DOHH2 (cell line): Measurements from ENCODE around the gene MEIS2.

Experiments used
- H3F3A ChIP-seq: fragments of 200-600 bp; sonication (generic), shearing (Covaris generic); 2 replicates; pipeline ENCODE4 v1.6.0; 2016; ENCODE audit warnings: antibody characterized with exemption, mild to moderate bottlenecking; ENCODE audit not compliant: control insufficient read depth, insufficient read depth
- H3K27ac ChIP-seq: fragments of 200-600 bp; sonication (generic); 2 replicates; pipeline ENCODE4 v1.5.1; 2014; ENCODE audit warnings: low read depth, mild to moderate bottlenecking, low read length, moderate library complexity
- H3K27me3 ChIP-seq: fragments of 200-600 bp; sonication (generic); 2 replicates; pipeline ENCODE4 v1.6.1; 2014; ENCODE audit warnings: mild to moderate bottlenecking, low read length, mixed read lengths; ENCODE audit not compliant: control insufficient read depth
- H3K36me3 ChIP-seq: fragments of 200-600 bp; sonication (generic); 2 replicates; pipeline ENCODE4 v1.6.1; 2014; ENCODE audit warnings: mild to moderate bottlenecking, low read length, moderate library complexity, mixed read lengths; ENCODE audit not compliant: control insufficient read depth
- H3K4me1 ChIP-seq: fragments of 200-600 bp; sonication (generic); 2 replicates; pipeline ENCODE4 v1.6.1; 2014; ENCODE audit warnings: mild to moderate bottlenecking, low read length, mixed read lengths; ENCODE audit not compliant: control insufficient read depth
- H3K4me2 ChIP-seq: fragments of 200-600 bp; sonication (generic); 2 replicates; pipeline ENCODE4 v1.6.0; 2014; ENCODE audit warnings: mild to moderate bottlenecking, low read length, moderate library complexity
- H3K4me3 ChIP-seq: fragments of 200-600 bp; sonication (generic); 2 replicates; pipeline ENCODE4 v1.5.1; 2014; ENCODE audit warnings: mild to moderate bottlenecking, low read length, mixed read lengths
- H3K79me2 ChIP-seq: fragments of 200-600 bp; sonication (generic); 2 replicates; pipeline ENCODE4 v1.6.1; 2014; ENCODE audit warnings: mild to moderate bottlenecking, low read length, mixed read lengths; ENCODE audit not compliant: control insufficient read depth
- H3K9me2 ChIP-seq: fragments of 200-600 bp; sonication (generic); replicated peaks from 2 replicates; pipeline ENCODE4 v1.6.1; 2014; ENCODE audit warnings: mild to moderate bottlenecking, low read length, mixed read lengths; ENCODE audit not compliant: control insufficient read depth
- H3K9me3 ChIP-seq: fragments of 200-600 bp; sonication (generic); 2 replicates; pipeline ENCODE4 v1.6.1; 2014; ENCODE audit warnings: antibody characterized with exemption, low read length, mixed read lengths; ENCODE audit not compliant: control insufficient read depth, insufficient read depth
- H4K20me1 ChIP-seq: fragments of 200-600 bp; sonication (generic); 2 replicates; pipeline ENCODE4 v1.6.0; 2014; ENCODE audit warnings: low read depth, mild to moderate bottlenecking, antibody characterized with exemption, low read length, moderate library complexity; ENCODE audit not compliant: control insufficient read depth, insufficient read depth
- EZH2phosphoT487 ChIP-seq: fragments of 200-600 bp; sonication (generic); IDR thresholded peaks from 2 replicates; pipeline ENCODE4 v1.6.1; 2017; ENCODE audit warnings: borderline replicate concordance, mild to moderate bottlenecking, antibody characterized with exemption, low read length, moderate library complexity, mixed read lengths
- TF ChIP-seq, protein P1 (sequence below): fragments of 200-600 bp; sonication (generic); IDR thresholded peaks from one replicate; pipeline ENCODE4 v1.5.1; 2014; ENCODE audit warnings: antibody characterized with exemption, mild to moderate bottlenecking, low read depth, low read length; ENCODE audit not compliant: poor library complexity, severe bottlenecking

The MEIS2 gene

GRCh38 chr15:37053166-37053565 lies 47.2 kb downstream of the MEIS2 start:
- H3K36me3 ChIP-seq, result peaks cover 35% of the 10 kb centered on the region
- H4K20me1 ChIP-seq, result no peaks in the 10 kb centered on the region
- no peaks in the 10 kb centered on the region for H3K27me3 ChIP-seq
- H3K79me2 ChIP-seq, result no peaks in the 10 kb centered on the region
- H3K9me2 ChIP-seq, result no peaks in the 10 kb centered on the region
- H3F3A ChIP-seq, result no peaks in the 10 kb centered on the region
- H3K27ac ChIP-seq, result no peak overlapping the region
- no peaks in the 10 kb centered on the region for H3K4me1 ChIP-seq
- H3K4me2 ChIP-seq, result no peak overlapping the region
- TF ChIP-seq EZH2phosphoT487, result no peak
- TF ChIP-seq, protein P1, sequence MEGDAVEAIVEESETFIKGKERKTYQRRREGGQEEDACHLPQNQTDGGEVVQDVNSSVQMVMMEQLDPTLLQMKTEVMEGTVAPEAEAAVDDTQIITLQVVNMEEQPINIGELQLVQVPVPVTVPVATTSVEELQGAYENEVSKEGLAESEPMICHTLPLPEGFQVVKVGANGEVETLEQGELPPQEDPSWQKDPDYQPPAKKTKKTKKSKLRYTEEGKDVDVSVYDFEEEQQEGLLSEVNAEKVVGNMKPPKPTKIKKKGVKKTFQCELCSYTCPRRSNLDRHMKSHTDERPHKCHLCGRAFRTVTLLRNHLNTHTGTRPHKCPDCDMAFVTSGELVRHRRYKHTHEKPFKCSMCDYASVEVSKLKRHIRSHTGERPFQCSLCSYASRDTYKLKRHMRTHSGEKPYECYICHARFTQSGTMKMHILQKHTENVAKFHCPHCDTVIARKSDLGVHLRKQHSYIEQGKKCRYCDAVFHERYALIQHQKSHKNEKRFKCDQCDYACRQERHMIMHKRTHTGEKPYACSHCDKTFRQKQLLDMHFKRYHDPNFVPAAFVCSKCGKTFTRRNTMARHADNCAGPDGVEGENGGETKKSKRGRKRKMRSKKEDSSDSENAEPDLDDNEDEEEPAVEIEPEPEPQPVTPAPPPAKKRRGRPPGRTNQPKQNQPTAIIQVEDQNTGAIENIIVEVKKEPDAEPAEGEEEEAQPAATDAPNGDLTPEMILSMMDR, result no peak
- no peaks in the 10 kb centered on the region for H3K9me3 ChIP-seq
- H3K4me3 ChIP-seq, result no peak overlapping the region

DNA sequence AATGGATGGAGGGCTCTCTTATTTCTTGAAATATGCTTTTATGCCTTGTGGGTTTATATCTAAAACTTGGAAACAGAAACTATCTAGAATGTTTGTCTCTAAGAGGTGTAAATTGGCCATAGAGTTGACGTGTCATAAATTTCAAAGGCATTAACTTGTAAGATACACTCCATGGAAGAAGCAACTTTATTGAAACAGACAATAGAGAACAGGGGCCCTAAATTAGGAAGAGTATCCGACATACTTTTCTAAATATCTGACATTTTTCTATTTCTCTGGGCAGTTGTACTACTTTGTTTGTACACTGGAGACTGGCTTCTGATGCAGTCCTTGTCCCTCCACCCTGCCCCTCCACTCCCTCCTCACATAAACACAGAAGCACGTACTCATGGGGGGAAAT lies 50.0 kb downstream of the MEIS2 start:
- H4K20me1 ChIP-seq, result 0 out of 2 replicates have a peak, but pooled peaks cover 3% of the 10 kb centered on the region
- H3K4me2 ChIP-seq, result no peak overlapping the region
- no peaks in the 10 kb centered on the region for H3F3A ChIP-seq
- H3K36me3 ChIP-seq, result peaks cover 35% of the 10 kb centered on the region
- no peaks in the 10 kb centered on the region for H3K9me2 ChIP-seq
- no peaks in the 10 kb centered on the region; the same call in 1 of the 2 replicates for H3K79me2 ChIP-seq
- H3K4me1 ChIP-seq, result no peaks in the 10 kb centered on the region
- TF ChIP-seq, protein P1, result no peak
- no peak for TF ChIP-seq EZH2phosphoT487
- no peaks in the 10 kb centered on the region for H3K9me3 ChIP-seq
- no peak overlapping the region for H3K4me3 ChIP-seq
- H3K27me3 ChIP-seq, result no peaks in the 10 kb centered on the region
- H3K27ac ChIP-seq, result no peak overlapping the region

DNA sequence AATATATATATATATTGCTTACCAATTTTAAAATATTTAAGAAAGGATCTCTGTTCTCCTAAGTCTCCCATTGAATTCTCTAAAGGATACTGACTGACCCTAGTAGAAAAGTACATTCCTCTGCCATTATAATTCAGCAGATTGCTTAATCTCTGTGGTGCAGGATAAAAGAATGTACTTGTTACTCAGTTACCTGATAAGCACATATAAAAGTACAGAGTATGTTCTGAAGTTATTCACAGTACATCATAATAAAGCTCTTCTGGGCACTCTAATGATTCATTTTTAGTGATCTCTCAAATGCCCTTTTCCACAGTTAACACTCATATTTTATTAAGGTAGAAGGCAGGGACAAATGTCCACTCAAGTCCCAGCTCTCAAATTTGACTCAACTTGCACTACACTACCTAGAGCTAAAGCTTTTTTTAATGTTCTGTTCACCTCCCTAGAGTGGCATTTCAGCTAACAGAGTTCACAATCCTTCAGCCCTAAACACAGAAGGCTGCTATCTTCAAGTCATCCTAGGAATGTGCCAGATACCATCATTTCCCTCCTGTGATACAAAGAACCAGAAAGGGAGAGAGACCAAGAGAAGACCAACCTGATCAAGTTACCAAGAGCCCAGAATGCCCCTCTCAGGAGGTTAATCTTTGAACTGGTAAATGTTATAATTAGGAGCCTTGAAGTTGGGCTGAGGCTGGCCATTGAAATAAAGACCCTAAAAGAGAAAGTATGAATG lies 53.3 kb downstream of the MEIS2 start:
- no peak for TF ChIP-seq EZH2phosphoT487
- TF ChIP-seq, protein P1, result no peak
- 0 out of 2 replicates have a peak, but pooled peaks cover 3% of the 10 kb centered on the region for H4K20me1 ChIP-seq
- no peaks in the 10 kb centered on the region; the same call in 1 of the 2 replicates for H3K79me2 ChIP-seq
- H3K36me3 ChIP-seq, result peaks cover 49% of the 10 kb centered on the region
- no peaks in the 10 kb centered on the region for H3K4me1 ChIP-seq
- no peaks in the 10 kb centered on the region for H3F3A ChIP-seq
- H3K9me2 ChIP-seq, result no peaks in the 10 kb centered on the region
- no peaks in the 10 kb centered on the region for H3K9me3 ChIP-seq
- H3K27ac ChIP-seq, result no peak overlapping the region
- no peak overlapping the region for H3K4me2 ChIP-seq
- H3K4me3 ChIP-seq, result no peak overlapping the region
- no peaks in the 10 kb centered on the region for H3K27me3 ChIP-seq
